RWPE1 (cell line): Measurements from ENCODE around the gene IFT172.

ENCODE experiments used
- CTCF ChIA-PET: fragments of 350-600 bp; sonication (Branson Sonifier 250); formaldehyde crosslinking; extraction: SDS; loops from one replicate; lab custom pipeline; 2021; lab: Yijun Ruan, JAX
- POLR2A ChIA-PET: fragments of 400-600 bp; formaldehyde crosslinking; extraction: SDS; loops from one replicate; lab custom pipeline; 2020; ENCODE audit warnings: antibody characterized with exemption; ENCODE audit not compliant: low non-redundant PET; lab: Yijun Ruan, JAX
- DNase-seq: peaks from one replicate; pipeline ENCODE4 v3.0.0; 2012; ENCODE audit warnings: low spot score
- H3K27ac ChIP-seq: fragments of 450-650 bp; 2 replicates; pipeline ENCODE4 v1.5.1; 2017
- TF ChIP-seq, protein P1 (sequence below): fragments of 450-650 bp; conservative IDR thresholded peaks from 2 replicates; pipeline ENCODE4 v1.5.1; 2017; ENCODE audit warnings: low read depth, mild to moderate bottlenecking

Gene IFT172

DNA sequence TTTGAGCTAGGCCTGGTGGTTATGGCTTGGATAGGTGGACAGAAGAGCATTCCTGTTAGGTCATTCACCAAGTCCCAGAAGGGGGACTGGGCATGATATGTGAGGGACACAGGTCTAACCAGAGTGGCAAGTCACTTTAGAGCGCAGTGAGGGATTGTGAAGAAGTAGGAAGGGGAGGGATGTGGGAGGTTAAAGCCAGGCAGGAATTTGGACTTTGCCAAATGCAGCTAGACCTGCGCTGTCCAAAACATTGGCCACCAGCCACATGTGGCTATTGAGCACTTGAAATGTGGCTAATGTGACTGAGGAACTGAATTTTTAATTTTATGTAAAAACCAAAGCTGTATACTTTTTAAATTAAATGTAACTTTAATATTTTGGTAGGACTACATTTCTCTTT, 30.8 kb upstream of the IFT172 start:
- DNase-seq: no peak
- ChIA-PET CTCF (interaction anchor here (0.6 kb wide), 1 partner anchor 29 kb away, joined by 3 read pairs; no protein-coding TSS in a partner anchor), POLR2A (no interaction called here)
- H3K27ac ChIP-seq: no peak overlapping the region
- TF ChIP-seq, protein P1, sequence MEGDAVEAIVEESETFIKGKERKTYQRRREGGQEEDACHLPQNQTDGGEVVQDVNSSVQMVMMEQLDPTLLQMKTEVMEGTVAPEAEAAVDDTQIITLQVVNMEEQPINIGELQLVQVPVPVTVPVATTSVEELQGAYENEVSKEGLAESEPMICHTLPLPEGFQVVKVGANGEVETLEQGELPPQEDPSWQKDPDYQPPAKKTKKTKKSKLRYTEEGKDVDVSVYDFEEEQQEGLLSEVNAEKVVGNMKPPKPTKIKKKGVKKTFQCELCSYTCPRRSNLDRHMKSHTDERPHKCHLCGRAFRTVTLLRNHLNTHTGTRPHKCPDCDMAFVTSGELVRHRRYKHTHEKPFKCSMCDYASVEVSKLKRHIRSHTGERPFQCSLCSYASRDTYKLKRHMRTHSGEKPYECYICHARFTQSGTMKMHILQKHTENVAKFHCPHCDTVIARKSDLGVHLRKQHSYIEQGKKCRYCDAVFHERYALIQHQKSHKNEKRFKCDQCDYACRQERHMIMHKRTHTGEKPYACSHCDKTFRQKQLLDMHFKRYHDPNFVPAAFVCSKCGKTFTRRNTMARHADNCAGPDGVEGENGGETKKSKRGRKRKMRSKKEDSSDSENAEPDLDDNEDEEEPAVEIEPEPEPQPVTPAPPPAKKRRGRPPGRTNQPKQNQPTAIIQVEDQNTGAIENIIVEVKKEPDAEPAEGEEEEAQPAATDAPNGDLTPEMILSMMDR: no peak

DNA sequence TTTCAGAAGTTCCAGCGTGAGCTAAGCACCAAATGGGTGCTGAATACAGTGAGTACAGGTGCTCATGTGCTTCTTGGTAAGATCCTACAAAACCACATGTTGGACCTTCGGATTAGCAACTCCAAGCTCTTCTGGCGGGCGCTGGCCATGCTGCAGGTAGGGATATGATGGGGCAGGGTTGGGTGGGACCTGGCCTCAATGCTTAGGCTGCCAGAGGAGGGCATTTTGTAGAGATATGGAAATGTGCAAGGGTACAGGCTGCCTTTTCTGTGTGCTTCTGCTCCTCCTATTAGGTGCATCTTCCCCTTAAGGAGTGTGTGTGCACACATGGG, 29.2 kb upstream of the IFT172 start:
- DNase-seq: no peak
- ChIA-PET POLR2A (no interaction called here), CTCF (interaction anchor here (1.0 kb wide), 1 partner anchor 13 kb away, joined by 4 read pairs; no protein-coding TSS in a partner anchor)
- no peak overlapping the region for H3K27ac ChIP-seq
- TF ChIP-seq, protein P1: no peak

DNA sequence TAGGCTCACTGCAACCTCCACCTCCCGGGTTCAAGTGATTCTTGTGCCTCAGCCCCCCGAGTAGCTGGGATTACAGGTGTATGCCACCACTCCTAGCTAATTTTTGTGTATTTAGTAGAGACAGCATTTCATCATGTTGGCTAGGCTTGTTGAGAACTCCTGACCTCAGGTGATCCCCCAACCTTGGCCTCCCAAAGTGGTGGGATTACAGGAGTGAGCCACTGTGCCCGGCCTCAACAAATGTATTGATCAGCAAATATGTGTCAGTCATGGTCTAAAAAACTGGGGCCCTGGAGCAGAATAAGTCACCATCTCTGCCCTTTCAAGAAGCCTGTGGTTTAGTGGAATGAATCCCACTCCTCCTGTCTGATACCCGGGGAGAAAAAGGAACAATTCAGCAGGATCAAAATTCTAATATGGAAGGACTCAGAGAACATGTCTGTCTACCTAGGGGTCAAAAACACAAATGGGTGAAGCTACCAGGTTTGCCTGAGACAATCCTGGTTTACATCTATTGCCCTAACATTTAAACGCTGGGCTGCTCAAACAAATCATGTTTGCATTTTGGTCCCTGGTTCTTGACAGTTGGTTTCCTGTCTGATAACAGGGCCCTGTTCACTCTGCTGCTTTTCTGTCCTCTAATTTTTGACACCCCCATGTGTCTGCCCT, 28.7 kb upstream of the IFT172 start:
- CTCF ChIA-PET: interaction anchor here (0.6 to 1.0 kb wide), 2 partner anchors 13 to 14 kb away, joined by 3 to 4 read pairs; no protein-coding TSS in a partner anchor

DNA sequence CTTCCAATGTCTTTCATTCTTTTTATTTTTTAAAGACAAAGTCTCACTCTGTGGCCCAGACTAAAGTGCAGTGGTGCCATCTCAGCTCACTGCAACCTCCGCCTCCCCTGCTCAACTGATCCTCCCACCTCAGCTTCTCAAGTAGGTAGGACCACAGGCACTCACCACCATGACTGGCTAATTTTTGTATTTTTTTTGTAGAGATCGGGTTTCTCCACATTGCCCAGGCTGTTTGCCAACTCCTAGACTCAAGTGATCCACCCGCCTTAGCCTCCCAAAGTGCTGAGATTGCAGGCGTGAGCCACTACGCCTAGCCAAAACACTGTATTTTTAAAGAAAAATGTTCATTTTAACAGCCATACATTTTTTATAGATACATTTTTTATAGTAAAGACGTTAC, 19.8 kb upstream of the IFT172 start:
- no peak overlapping the region for H3K27ac ChIP-seq
- TF ChIP-seq, protein P1: no peak
- POLR2A ChIA-PET: no interaction called here
- CTCF ChIA-PET: no interaction called here
- no peak for DNase-seq

More for the DNA sequence above, 28.7 kb upstream of the IFT172 start:
- TF ChIP-seq, protein P1: no peak
- POLR2A ChIA-PET: no interaction called here
- H3K27ac ChIP-seq: no peak overlapping the region
- DNase-seq: no peak

DNA sequence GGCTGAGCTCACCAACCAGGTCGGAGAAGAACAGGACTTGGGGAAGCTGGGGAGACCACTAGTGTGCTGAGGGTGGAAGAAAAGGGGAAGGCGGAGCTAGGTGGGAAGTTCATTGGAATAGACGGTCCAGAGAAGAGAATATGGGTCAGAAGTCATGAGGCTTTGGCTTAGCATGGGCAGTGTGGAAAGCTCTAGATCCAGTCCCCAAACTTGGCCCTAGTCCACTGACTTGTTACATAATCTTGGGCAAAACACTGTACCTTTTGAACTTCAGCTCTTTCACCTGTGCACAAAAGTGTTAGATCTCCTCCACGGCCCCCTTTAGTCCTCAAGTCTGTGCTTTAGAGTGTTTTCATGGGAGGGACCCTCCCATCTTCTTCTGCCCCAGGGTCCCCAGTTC, 17.8 kb upstream of the IFT172 start:
- no peak overlapping the region for H3K27ac ChIP-seq
- TF ChIP-seq, protein P1: no peak
- ChIA-PET POLR2A (no interaction called here), CTCF (no interaction called here)
- no peak for DNase-seq

DNA sequence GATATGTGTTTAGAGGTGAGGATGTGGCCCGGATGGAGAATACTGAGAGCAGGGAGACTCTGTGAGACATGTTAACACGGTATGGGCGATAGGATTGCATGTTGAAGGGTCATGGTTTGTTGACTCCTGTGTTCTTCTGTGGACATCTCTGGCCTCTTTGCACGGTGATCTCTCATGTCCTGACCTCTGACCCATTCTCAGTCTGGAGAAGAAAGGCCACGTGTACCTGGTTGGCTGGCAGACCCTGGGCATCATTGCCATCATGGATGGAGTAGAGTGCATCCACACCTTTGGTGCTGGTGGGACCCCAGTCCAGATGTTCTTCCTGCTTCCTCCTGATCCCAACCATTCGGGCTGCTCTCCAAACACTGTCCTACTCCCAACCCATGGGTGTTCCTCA, 17.0 kb upstream of the IFT172 start:
- POLR2A ChIA-PET: no interaction called here
- CTCF ChIA-PET: no interaction called here
- H3K27ac ChIP-seq: no peak overlapping the region
- DNase-seq: no peak
- TF ChIP-seq, protein P1: no peak
